ENCODE measurements around the gene IQCM. TPM values are rescaled to one million over a fixed set of nuclear protein-coding genes. Genes with fewer than 3 reads are reported as not detected.
A peak's percentile ranks its signal among the peaks of the same experiment; 100 is the strongest.

Gene IQCM
- total RNA-seq, 6 experiments from 2014 or later = 0.10 TPM; not detected in 5

DNA sequence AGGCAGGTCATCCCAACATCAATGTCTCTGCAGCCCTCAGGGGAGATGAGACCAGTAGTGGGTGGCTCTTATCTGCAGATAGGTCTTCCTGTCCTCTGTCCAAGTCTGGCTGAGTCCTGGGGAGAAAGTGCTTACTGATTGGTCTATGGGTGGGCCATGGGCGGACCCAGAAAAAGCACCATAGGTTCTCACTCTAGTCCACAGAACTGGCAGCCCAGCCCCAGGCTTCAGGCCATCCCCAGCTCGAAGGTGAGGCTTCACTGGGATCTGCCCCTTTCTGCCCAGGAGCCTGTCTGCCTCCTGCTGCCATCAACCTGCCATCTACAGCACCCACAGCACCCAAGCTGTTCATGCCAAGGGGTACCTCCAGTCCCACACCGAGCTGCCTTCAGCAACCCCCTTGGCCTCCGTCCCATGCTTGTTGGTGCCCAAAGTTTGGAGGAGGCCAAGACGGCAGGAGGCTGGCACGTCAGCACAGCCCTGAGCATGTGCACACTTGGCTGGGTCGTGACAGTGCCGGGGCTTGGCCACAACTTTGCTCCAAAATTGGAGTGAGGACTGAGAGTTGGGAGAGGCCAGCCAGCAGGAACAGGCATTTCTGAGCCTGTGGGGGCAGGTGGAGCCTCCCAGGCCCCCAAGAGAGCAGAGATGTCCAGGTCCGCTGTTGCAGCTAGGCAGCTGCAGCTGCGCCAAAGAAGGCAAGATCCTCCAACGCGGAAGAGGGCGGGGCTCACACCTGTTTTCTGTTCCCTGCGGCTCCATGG lies 99.6 kb downstream of the IQCM start:
- Mint-ChIP-seq H3K4me1 (ENCODE audit: low read depth) (no peaks in the 10 kb centered on the region), H3K27me3 (ENCODE audit: insufficient read depth) (peaks cover 4% of the 10 kb centered on the region; the same call in 1 of the 2 replicates), H3K9me3 (no peaks in the 10 kb centered on the region), H3K27ac (no peak overlapping the region), H3K36me3 (ENCODE audit: low read depth) (no peaks in the 10 kb centered on the region), H3K4me3 (no peak overlapping the region)
- no peak for DNase-seq
- TF ChIP-seq, protein P1, sequence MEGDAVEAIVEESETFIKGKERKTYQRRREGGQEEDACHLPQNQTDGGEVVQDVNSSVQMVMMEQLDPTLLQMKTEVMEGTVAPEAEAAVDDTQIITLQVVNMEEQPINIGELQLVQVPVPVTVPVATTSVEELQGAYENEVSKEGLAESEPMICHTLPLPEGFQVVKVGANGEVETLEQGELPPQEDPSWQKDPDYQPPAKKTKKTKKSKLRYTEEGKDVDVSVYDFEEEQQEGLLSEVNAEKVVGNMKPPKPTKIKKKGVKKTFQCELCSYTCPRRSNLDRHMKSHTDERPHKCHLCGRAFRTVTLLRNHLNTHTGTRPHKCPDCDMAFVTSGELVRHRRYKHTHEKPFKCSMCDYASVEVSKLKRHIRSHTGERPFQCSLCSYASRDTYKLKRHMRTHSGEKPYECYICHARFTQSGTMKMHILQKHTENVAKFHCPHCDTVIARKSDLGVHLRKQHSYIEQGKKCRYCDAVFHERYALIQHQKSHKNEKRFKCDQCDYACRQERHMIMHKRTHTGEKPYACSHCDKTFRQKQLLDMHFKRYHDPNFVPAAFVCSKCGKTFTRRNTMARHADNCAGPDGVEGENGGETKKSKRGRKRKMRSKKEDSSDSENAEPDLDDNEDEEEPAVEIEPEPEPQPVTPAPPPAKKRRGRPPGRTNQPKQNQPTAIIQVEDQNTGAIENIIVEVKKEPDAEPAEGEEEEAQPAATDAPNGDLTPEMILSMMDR (IDR thresholded peaks at IDR 0.05) = no peak

DNA sequence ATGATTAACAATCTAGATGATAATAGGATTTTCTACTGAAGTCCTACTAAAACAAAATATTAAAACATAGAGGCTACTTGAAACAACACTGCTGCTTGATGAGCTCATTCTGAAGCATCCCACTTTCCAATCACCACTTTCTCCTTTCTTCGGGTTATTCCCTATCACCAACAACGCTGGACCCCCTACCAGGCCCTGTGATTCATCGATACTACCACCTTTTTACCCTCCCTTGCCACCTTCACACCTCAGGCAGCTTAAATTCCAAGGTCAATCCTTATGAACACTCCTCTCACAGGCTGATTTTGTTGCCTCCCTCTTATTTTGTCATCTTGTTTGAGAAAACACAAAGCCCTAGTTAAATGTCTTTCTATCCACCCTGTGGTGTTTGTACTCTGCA lies 102.6 kb downstream of the IQCM start:
- TF ChIP-seq, protein P1 (IDR thresholded peaks at IDR 0.05) = no peak
- peaks cover 15% of the 10 kb centered on the region for H3K4me1 Mint-ChIP-seq (ENCODE audit: low read depth)
- H3K4me3 Mint-ChIP-seq = no peak overlapping the region
- H3K9me3 Mint-ChIP-seq = no peaks in the 10 kb centered on the region
- H3K36me3 Mint-ChIP-seq (ENCODE audit: low read depth) = no peaks in the 10 kb centered on the region
- no peak overlapping the region for H3K27ac Mint-ChIP-seq
- 0 out of 2 replicates have a peak, but pooled peaks cover 2% of the 10 kb centered on the region for H3K27me3 Mint-ChIP-seq (ENCODE audit: insufficient read depth)
- DNase-seq = no peak

DNA sequence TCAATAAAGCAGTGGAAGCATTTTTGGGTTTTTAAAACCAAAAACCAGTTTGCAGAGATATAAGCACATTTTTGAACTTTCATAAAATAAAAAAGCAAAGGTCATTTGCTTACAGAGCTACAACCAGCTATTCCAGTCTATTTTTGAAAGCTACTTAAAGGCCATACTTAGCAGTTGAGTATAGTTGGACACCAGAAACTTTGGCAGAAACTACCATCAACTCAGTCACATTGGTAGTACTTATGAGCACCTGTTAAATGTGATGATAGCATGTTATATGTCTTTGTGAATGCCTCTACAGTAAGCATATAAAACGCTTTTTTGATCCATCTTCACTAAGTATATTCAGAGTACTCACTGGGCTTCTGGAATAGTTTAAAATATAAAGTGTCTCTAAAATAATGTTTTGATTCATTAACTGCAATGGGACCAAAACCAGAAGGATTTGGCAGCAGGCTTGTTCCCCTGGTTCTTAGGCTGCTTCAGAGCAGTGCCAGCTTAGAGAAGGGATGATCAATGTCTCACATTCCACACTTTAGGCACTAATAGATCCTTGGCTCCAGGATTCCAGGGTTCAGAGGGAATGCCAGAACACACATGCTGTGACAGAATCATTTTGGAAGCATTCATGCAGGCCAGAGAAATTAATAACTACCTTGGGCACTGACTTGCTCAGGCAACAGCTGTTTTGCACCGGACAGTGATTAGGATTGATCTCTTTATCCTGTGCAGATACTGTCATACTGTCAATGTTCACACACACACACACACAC lies 103.9 kb downstream of the IQCM start:
- TF ChIP-seq, protein P1 (IDR thresholded peaks at IDR 0.05) = no peak
- Mint-ChIP-seq H3K27ac (no peak overlapping the region), H3K27me3 (ENCODE audit: insufficient read depth) (0 out of 2 replicates have a peak, but pooled peaks cover 2% of the 10 kb centered on the region), H3K36me3 (ENCODE audit: low read depth) (no peaks in the 10 kb centered on the region), H3K9me3 (no peaks in the 10 kb centered on the region), H3K4me1 (ENCODE audit: low read depth) (peaks cover 22% of the 10 kb centered on the region), H3K4me3 (no peak overlapping the region)
- DNase-seq = no peak

DNA sequence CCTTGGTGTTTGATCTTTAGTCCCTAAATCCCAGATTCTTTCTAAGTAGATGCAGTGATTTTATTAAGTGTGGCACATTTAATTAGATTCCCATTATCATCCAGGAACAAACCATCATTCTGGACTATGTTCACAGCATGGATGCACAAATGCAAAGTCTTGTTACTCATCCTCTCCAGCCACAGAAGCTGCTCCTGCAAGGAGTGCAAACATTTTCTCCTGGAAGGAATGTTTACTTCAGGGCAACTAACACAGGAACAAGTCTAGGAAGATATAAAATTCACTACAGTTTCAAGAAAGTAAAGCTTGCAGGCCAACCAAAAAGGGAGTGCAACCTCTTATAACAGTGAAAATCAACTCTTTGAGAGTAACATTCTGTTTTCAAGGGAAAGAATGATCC lies 106.0 kb downstream of the IQCM start:
- no peak overlapping the region; the same call in 1 of the 2 replicates for H3K27ac Mint-ChIP-seq
- H3K4me1 Mint-ChIP-seq (ENCODE audit: low read depth) = peaks cover 24% of the 10 kb centered on the region
- no peak overlapping the region for H3K4me3 Mint-ChIP-seq
- DNase-seq = peak; percentile 22
- TF ChIP-seq, protein P1 (IDR thresholded peaks at IDR 0.05) = no peak
- no peaks in the 10 kb centered on the region for H3K36me3 Mint-ChIP-seq (ENCODE audit: low read depth)
- H3K27me3 Mint-ChIP-seq (ENCODE audit: insufficient read depth) = peaks cover 2% of the 10 kb centered on the region; the same call in 1 of the 2 replicates
- H3K9me3 Mint-ChIP-seq = no peaks in the 10 kb centered on the region

DNA sequence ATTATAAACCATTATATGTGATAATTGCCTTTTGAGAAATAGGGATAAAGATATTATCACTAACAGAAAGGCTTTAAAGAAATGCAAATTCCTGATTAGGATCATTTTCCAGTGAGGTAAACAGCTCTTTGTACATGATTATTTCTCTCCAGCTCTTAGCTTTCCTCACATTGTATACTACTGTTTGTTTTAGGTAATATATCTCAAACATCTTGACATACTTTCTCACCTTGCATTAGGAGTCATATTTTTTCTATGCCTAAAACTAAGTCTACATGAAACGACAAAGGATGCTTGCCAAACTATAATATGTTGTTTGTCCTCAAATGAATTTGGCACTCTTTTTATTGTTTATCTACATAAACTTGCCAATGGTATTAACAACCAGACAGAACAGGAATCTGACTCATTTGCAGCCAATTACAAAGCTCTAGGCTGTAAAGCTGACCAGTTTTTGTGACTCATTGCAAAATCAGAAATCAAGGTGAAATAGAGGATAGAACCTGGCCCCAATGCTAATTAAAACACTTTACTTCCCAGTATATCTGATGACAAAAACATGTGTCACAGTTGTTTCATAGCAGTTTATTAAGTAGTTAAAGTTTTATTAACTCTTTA lies 107.0 kb downstream of the IQCM start:
- H3K27me3 Mint-ChIP-seq (ENCODE audit: insufficient read depth) = no peaks in the 10 kb centered on the region; the same call in 1 of the 2 replicates
- H3K36me3 Mint-ChIP-seq (ENCODE audit: low read depth) = no peaks in the 10 kb centered on the region
- H3K27ac Mint-ChIP-seq = no peak overlapping the region
- DNase-seq = peak; percentile 60
- H3K4me3 Mint-ChIP-seq = no peak overlapping the region
- H3K4me1 Mint-ChIP-seq (ENCODE audit: low read depth) = peaks cover 24% of the 10 kb centered on the region
- TF ChIP-seq, protein P1 (IDR thresholded peaks at IDR 0.05) = no peak
- H3K9me3 Mint-ChIP-seq = no peaks in the 10 kb centered on the region
